Body of pancreas (tissue), 4 donors: ENCODE results near the gene KLF7. TPM values are rescaled to one million over a fixed set of nuclear protein-coding genes. Genes with fewer than 3 reads are reported as not detected.

Experiments used
- ATAC-seq: fragments of 150-250 bp; one replicate; pipeline ENCODE4 v1.9.1; 2016
- DNase-seq, 4 donors: peaks; one replicate each; pipeline ENCODE4 v3.0.0-alpha.2; 2019
- H3K27ac ChIP-seq, 4 donors: fragments of 200-600 bp; sonication (generic); 1 replicate in 3 of 4; 2 replicates in 1 of 4; pipeline versions ENCODE4 v1.5.1 to v1.6.1; 2016 to 2019; ENCODE audit warnings: mild to moderate bottlenecking in 1 of 4, mixed read lengths in 1 of 4, moderate library complexity in 1 of 4
- H3K27me3 ChIP-seq, 2 donors: fragments of 200-600 bp; sonication (generic); one replicate each; pipeline ENCODE4 v1.6.0; 2016; ENCODE audit warnings: mild to moderate bottlenecking in 1 of 2
- H3K36me3 ChIP-seq, 2 donors: fragments of 200-600 bp; sonication (generic); replicated peaks in 1 of 2; 2 replicates each; pipeline ENCODE4 v1.5.1; 2016; ENCODE audit warnings: low read depth in 2 of 2; ENCODE audit not compliant: insufficient read depth in 1 of 2
- H3K4me1 ChIP-seq: fragments of 200-600 bp; sonication (generic); one replicate; pipeline ENCODE4 v1.6.0; 2016
- H3K4me3 ChIP-seq, 2 donors: fragments of 200-600 bp; sonication (generic); 1 replicate in 1 of 2; 2 replicates in 1 of 2; pipeline ENCODE4 v1.5.1; 2016 to 2019
- H3K9me3 ChIP-seq, 3 donors: fragments of 200-600 bp; sonication (generic); 1 replicate in 2 of 3; 2 replicates in 1 of 3; pipeline ENCODE4 v1.5.1; 2016
- POLR2A ChIP-seq, 3 donors: fragments of 450-650 bp; IDR thresholded peaks; one replicate each; pipeline ENCODE4 v1.6.1; 2016; ENCODE audit warnings: antibody characterized with exemption in 3 of 3, mild to moderate bottlenecking in 2 of 3
- WGBS, 2 donors: methylation state at CpG; one replicate each; pipeline ENCODE4 v1.1.5; 2017; 5-methylcytosine and 5-hydroxymethylcytosine counted together
- intact Hi-C: fragments of 100-400 bp; cut with DNase I; formaldehyde crosslinking; loops from one replicate; pipeline ENCODE4 v1.15.1; 2023
- total RNA-seq, 2 donors: library from RNA; depleted of rRNA; stranded (reverse); fragments of >200 nt; gene quantifications; one replicate each; pipeline ENCODE4 v1.1.0, GENCODE V29; 2016
- TF ChIP-seq, protein P1 (sequence below), 7 experiments: fragments of 450-650 bp in 4 of 7; fragments of 200-600 bp in 3 of 7; sonication (generic) in 3 of 7; IDR thresholded peaks; one replicate each; pipeline ENCODE4 v1.5.1; 2016 to 2019; ENCODE audit warnings: antibody characterized with exemption in 7 of 7

Gene KLF7
- total RNA-seq, 2 donors from 2014 or later: 4.6 to 9.3 TPM

DNA sequence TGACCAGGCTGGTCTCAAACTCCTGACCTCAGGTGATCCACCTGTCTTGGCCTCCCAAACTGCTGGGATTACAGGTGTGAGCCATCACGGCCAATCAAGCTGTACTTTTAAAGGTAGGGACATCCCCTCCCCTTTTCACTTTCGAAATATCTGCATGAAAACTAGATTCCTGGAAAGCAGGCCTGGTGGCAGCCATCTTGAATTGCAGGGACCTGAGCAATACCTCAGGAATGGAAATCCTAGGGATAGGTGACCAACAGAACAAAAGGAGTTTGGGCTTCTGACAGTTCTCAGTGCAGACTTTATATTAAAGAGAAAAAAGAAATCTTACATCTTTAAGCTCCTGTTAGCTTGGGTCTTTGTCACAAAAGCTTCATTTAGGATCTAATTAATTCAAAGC lies 62.6 kb downstream of the KLF7 start:
- Histone ChIP-seq H3K27me3 (no peaks in the 10 kb centered on the region), H3K27ac (no peak overlapping the region), H3K36me3 (no peaks in the 10 kb centered on the region), H3K4me1 (no peaks in the 10 kb centered on the region), H3K4me3 (no peak overlapping the region), H3K9me3 (no peaks in the 10 kb centered on the region)
- TF ChIP-seq, protein P1, sequence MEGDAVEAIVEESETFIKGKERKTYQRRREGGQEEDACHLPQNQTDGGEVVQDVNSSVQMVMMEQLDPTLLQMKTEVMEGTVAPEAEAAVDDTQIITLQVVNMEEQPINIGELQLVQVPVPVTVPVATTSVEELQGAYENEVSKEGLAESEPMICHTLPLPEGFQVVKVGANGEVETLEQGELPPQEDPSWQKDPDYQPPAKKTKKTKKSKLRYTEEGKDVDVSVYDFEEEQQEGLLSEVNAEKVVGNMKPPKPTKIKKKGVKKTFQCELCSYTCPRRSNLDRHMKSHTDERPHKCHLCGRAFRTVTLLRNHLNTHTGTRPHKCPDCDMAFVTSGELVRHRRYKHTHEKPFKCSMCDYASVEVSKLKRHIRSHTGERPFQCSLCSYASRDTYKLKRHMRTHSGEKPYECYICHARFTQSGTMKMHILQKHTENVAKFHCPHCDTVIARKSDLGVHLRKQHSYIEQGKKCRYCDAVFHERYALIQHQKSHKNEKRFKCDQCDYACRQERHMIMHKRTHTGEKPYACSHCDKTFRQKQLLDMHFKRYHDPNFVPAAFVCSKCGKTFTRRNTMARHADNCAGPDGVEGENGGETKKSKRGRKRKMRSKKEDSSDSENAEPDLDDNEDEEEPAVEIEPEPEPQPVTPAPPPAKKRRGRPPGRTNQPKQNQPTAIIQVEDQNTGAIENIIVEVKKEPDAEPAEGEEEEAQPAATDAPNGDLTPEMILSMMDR (IDR thresholded peaks at IDR 0.05): no peak
- no peak for TF ChIP-seq POLR2A (IDR thresholded peaks at IDR 0.05)
- no peak for ATAC-seq
- 85 to 95% methylated on average over 2 of the region's 2 CpGs for WGBS, 2 donors
- intact Hi-C loops: no loop called here
- DNase-seq: no peak

GRCh38 chr2:207101984-207102383 lies 63.8 kb downstream of the KLF7 start:
- TF ChIP-seq, protein P1 (IDR thresholded peaks at IDR 0.05): no peak
- no peak for TF ChIP-seq POLR2A (IDR thresholded peaks at IDR 0.05)
- ATAC-seq: no peak
- Histone ChIP-seq H3K4me1 (no peaks in the 10 kb centered on the region), H3K4me3 (no peak overlapping the region), H3K27me3 (no peaks in the 10 kb centered on the region), H3K9me3 (no peaks in the 10 kb centered on the region), H3K36me3 (no peaks in the 10 kb centered on the region), H3K27ac (no peak overlapping the region)
- DNase-seq: no peak
- intact Hi-C loops: no loop called here
- 53 to 55% methylated on average over 1 of the region's 1 CpG for WGBS, 2 donors

DNA sequence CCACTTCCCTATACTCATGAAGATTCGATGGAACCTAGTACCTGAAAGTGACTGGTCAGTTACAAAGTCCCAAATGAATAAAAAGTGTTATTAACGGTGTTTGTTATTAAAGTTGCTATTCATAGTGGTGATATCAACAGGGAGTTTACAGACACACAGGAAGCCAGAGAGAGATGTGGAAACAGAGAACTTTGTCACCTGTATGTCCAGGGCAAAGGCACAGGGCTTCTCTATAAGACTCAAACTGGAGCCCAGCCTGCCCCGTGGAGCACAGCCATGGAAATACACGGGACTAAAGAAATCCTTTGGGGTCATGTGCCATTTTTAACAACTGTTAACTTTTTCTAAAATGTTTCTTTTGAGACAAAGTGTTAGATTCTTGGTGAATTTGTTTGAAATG lies 68.5 kb downstream of the KLF7 start:
- no peak for TF ChIP-seq POLR2A (IDR thresholded peaks at IDR 0.05)
- TF ChIP-seq, protein P1 (IDR thresholded peaks at IDR 0.05): no peak
- DNase-seq (no peak), ATAC-seq (no peak)
- intact Hi-C loops: no loop called here
- Histone ChIP-seq H3K9me3 (no peaks in the 10 kb centered on the region), H3K36me3 (no peaks in the 10 kb centered on the region), H3K27me3 (no peaks in the 10 kb centered on the region), H3K4me3 (no peak overlapping the region), H3K27ac (no peak overlapping the region), H3K4me1 (no peaks in the 10 kb centered on the region)
- 70 to 76% methylated on average over 4 of the region's 4 CpGs for WGBS, 2 donors

DNA sequence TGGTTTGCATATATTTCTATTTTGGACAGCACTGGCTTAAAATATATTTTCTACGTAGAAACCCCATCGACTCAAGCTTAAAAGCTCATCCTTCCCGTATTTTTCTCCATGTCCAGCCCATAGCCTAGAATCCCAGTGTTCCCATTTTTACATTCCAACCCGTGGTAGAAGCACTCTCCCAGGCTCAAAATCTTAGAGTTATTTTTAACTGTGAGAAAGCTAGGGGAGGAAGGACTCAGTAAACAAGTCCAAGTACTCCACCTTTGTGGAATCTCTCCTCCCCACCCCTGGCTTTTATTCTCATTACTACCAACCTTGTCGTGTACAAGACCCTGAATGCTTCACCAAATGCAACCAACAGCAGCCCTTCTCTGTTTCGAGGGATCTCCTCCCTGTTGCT lies 69.8 kb downstream of the KLF7 start:
- ATAC-seq: no peak
- Histone ChIP-seq H3K9me3 (no peaks in the 10 kb centered on the region), H3K36me3 (no peaks in the 10 kb centered on the region), H3K4me1 (no peaks in the 10 kb centered on the region), H3K4me3 (no peak overlapping the region), H3K27me3 (no peaks in the 10 kb centered on the region), H3K27ac (no peak overlapping the region)
- WGBS, 2 donors: 66 to 76% methylated on average over 6 of the region's 6 CpGs
- no peak for DNase-seq
- TF ChIP-seq, protein P1 (IDR thresholded peaks at IDR 0.05): no peak
- no peak for TF ChIP-seq POLR2A (IDR thresholded peaks at IDR 0.05)
- intact Hi-C loops: no loop called here

DNA sequence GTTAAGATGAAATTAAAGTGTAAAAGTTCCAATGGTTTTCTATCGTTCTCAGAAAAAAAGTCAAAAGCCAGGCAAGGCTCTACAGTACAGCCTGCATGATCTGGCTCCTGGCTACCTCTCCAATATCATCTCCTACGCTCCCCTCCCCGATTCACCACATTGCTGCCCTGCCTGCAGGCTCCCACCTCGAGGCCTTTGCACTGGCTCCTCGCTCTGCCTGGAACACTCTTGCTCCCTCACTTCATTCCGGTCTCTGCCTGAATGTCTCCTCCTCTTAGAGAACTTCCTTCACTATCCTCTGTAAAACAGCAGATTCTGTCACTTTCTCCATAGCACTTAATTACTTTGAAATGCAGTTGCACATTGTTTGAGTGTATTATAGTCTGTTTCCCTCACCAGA lies 72.5 kb downstream of the KLF7 start:
- H3K4me1 ChIP-seq: no peaks in the 10 kb centered on the region
- TF ChIP-seq, protein P1 (IDR thresholded peaks at IDR 0.05): no peak
- TF ChIP-seq POLR2A (IDR thresholded peaks at IDR 0.05): no peak
- no peak overlapping the region for H3K27ac ChIP-seq
- no peaks in the 10 kb centered on the region for H3K27me3 ChIP-seq
- DNase-seq: no peak
- H3K36me3 ChIP-seq: no peaks in the 10 kb centered on the region
- no peak for ATAC-seq
- H3K9me3 ChIP-seq: no peaks in the 10 kb centered on the region
- no peak overlapping the region for H3K4me3 ChIP-seq
- WGBS, 2 donors: 87 to 93% methylated on average over 6 of the region's 6 CpGs
- intact Hi-C loops: no loop called here
